Neural cell (in vitro differentiated cells): ENCODE data around the gene ACVR1. TPM values are rescaled to one million over a fixed set of nuclear protein-coding genes. Genes with fewer than 3 reads are reported as not detected.

ENCODE experiments used
- H2AFZ ChIP-seq: fragments of 200-600, 300-800 bp; sonication (generic), shearing (Covaris generic); 2 replicates; pipeline ENCODE4 v1.6.0; 2014; ENCODE audit warnings: low read depth, mild to moderate bottlenecking, antibody characterized with exemption, low read length, moderate library complexity
- H3F3A ChIP-seq: fragments of 200-600 bp; shearing (Covaris generic); 2 replicates; pipeline ENCODE4 v1.6.1; 2016; ENCODE audit warnings: mild to moderate bottlenecking, moderate library complexity, mixed read lengths, antibody characterized with exemption, low read length; ENCODE audit not compliant: insufficient read depth, poor library complexity, severe bottlenecking
- H3K27ac ChIP-seq: fragments of 200-600, 300-800 bp; sonication (generic), shearing (Covaris generic); 2 replicates; pipeline ENCODE4 v1.5.1; 2014; ENCODE audit warnings: mild to moderate bottlenecking, low read length, moderate library complexity
- H3K27me3 ChIP-seq: fragments of 300-800, 200-600 bp; sonication (generic), shearing (Covaris generic); 2 replicates; pipeline ENCODE4 v1.6.0; 2014; ENCODE audit warnings: mild to moderate bottlenecking, low read depth, low read length, moderate library complexity; ENCODE audit not compliant: insufficient read depth
- H3K36me3 ChIP-seq: fragments of 300-800, 200-600 bp; sonication (generic), shearing (Covaris generic); 2 replicates; pipeline ENCODE4 v1.5.1; 2014; ENCODE audit warnings: mild to moderate bottlenecking, antibody characterized with exemption, low read length, moderate library complexity; ENCODE audit not compliant: insufficient read depth
- H3K4me2 ChIP-seq: fragments of 300-800, 200-600 bp; sonication (generic), shearing (Covaris generic); 2 replicates; pipeline ENCODE4 v1.6.0; 2014; ENCODE audit warnings: mild to moderate bottlenecking, low read length
- H3K4me3 ChIP-seq: fragments of 300-800, 200-600 bp; sonication (generic), shearing (Covaris generic); 2 replicates; pipeline ENCODE4 v1.5.1; 2014; ENCODE audit warnings: mild to moderate bottlenecking, low read length, moderate library complexity
- H3K79me2 ChIP-seq: fragments of 200-600 bp; shearing (Covaris generic); replicated peaks from 2 replicates; pipeline ENCODE4 v1.6.0; 2014; ENCODE audit warnings: mild to moderate bottlenecking, low read length, moderate library complexity; ENCODE audit not compliant: insufficient read depth
- H3K9ac ChIP-seq: fragments of 300-800, 200-600 bp; sonication (generic), shearing (Covaris generic); 2 replicates; pipeline ENCODE4 v1.6.1; 2016; ENCODE audit warnings: mild to moderate bottlenecking, low read length, mixed read lengths
- H3K9me2 ChIP-seq: fragments of 200-600 bp; shearing (Covaris generic); 2 replicates; pipeline ENCODE4 v1.6.1; 2016; ENCODE audit warnings: mild to moderate bottlenecking, low read length, mixed read lengths; ENCODE audit not compliant: insufficient read depth
- H3K9me3 ChIP-seq: fragments of 200-600, 300-800 bp; sonication (generic), shearing (Covaris generic); 2 replicates; pipeline ENCODE4 v1.6.1; 2016; ENCODE audit warnings: mild to moderate bottlenecking, mixed run types, low read length, moderate library complexity, mixed read lengths
- H4K20me1 ChIP-seq: fragments of 200-600 bp; shearing (Covaris generic); 2 replicates; pipeline ENCODE4 v1.6.1; 2016; ENCODE audit warnings: mild to moderate bottlenecking, mixed run types; ENCODE audit not compliant: insufficient read depth
- EP300 ChIP-seq: fragments of 450-650 bp; conservative IDR thresholded peaks from 2 replicates; pipeline ENCODE4 v1.6.1; 2014; ENCODE audit warnings: antibody characterized with exemption, mild to moderate bottlenecking, moderate library complexity; ENCODE audit not compliant: poor library complexity, severe bottlenecking
- EZH2 ChIP-seq: fragments of 200-600, 300-800 bp; shearing (Covaris generic), sonication (generic); IDR thresholded peaks from 2 replicates; pipeline ENCODE4 v1.6.1; 2014; ENCODE audit warnings: antibody characterized with exemption, low read length, borderline replicate concordance, mild to moderate bottlenecking; ENCODE audit not compliant: insufficient read depth, poor library complexity, severe bottlenecking
- MXI1 ChIP-seq: fragments of 450-650 bp; conservative IDR thresholded peaks from 2 replicates; pipeline ENCODE4 v1.6.1; 2014; ENCODE audit warnings: antibody characterized with exemption, mild to moderate bottlenecking; ENCODE audit not compliant: poor library complexity, severe bottlenecking
- POLR2AphosphoS5 ChIP-seq: IDR thresholded peaks from 2 replicates; pipeline ENCODE4 v1.6.1; 2012
- RAD21 ChIP-seq: fragments of 450-650 bp; conservative IDR thresholded peaks from 2 replicates; pipeline ENCODE4 v1.6.1; 2014; ENCODE audit warnings: antibody characterized with exemption, mild to moderate bottlenecking, moderate library complexity
- SMC3 ChIP-seq: fragments of 450-650 bp; conservative IDR thresholded peaks from 2 replicates; pipeline ENCODE4 v1.6.1; 2014; ENCODE audit warnings: antibody characterized with exemption, mild to moderate bottlenecking, moderate library complexity; ENCODE audit not compliant: poor library complexity
- TAF1 ChIP-seq: IDR thresholded peaks from 2 replicates; pipeline ENCODE4 v1.6.1; 2012; ENCODE audit warnings: low read depth
- polyA plus RNA-seq: library from polyadenylated mRNA; depleted of rRNA; stranded (reverse); fragments of >200 nt; gene quantifications from 2 replicates; pipeline ENCODE4 v1.2.3, GENCODE V29; 2014
- TF ChIP-seq, protein P1 (sequence below): fragments of 450-650 bp; IDR thresholded peaks from 2 replicates; pipeline ENCODE4 v1.5.1; 2014; ENCODE audit warnings: antibody characterized with exemption, mild to moderate bottlenecking, moderate library complexity; ENCODE audit not compliant: poor library complexity, severe bottlenecking
- TF ChIP-seq, protein P2 (sequence below): IDR thresholded peaks from 2 replicates; pipeline ENCODE4 v1.6.1; 2012; ENCODE audit warnings: borderline replicate concordance

Gene ACVR1
- polyA plus RNA-seq, 1 donor from 2014 or later: 4.0 TPM

DNA sequence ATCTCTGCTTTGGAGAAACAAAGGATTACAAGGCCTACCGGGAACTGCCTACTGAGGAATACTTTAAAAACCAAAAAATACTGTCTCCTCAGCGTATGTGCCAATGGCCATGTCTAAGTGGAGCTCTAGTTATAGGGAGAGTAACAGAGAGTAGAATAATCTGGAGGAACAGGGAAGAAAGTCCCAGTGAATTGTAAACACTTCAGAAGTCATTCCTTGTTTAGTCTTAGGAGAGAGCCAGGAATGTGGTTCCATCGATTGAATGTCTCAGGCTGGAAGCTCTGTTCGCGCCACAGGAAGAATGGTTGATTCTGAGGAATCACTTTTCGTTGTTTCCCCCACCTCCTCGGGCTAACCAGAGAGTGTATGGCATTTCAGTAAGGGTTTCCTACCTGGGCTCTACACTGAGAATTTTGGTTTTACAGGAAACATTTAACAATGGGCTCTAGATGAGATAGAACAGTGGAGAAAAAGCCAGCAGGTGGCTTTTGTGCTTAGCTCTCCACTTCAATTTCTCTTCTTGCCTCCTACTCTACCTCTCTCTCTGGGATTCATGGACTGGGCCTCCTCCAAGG is 88.7 kb downstream of the ACVR1 start:
- Histone ChIP-seq H3K36me3 (no peaks in the 10 kb centered on the region), H3K27me3 (no peaks in the 10 kb centered on the region), H3K4me3 (no peak overlapping the region), H3K9me2 (no peaks in the 10 kb centered on the region), H2AFZ (no peak overlapping the region), H3K27ac (no peak overlapping the region), H3F3A (no peaks in the 10 kb centered on the region), H4K20me1 (no peaks in the 10 kb centered on the region), H3K9me3 (no peaks in the 10 kb centered on the region), H3K9ac (no peak overlapping the region), H3K79me2 (no peaks in the 10 kb centered on the region), H3K4me2 (no peak overlapping the region)
- TF ChIP-seq, protein P1, sequence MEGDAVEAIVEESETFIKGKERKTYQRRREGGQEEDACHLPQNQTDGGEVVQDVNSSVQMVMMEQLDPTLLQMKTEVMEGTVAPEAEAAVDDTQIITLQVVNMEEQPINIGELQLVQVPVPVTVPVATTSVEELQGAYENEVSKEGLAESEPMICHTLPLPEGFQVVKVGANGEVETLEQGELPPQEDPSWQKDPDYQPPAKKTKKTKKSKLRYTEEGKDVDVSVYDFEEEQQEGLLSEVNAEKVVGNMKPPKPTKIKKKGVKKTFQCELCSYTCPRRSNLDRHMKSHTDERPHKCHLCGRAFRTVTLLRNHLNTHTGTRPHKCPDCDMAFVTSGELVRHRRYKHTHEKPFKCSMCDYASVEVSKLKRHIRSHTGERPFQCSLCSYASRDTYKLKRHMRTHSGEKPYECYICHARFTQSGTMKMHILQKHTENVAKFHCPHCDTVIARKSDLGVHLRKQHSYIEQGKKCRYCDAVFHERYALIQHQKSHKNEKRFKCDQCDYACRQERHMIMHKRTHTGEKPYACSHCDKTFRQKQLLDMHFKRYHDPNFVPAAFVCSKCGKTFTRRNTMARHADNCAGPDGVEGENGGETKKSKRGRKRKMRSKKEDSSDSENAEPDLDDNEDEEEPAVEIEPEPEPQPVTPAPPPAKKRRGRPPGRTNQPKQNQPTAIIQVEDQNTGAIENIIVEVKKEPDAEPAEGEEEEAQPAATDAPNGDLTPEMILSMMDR: no peak
- TF ChIP-seq EP300 (no peak), MXI1 (no peak), EZH2 (no peak), RAD21 (no peak), POLR2AphosphoS5 (no peak), SMC3 (no peak), TAF1 (no peak)
- TF ChIP-seq, protein P2, sequence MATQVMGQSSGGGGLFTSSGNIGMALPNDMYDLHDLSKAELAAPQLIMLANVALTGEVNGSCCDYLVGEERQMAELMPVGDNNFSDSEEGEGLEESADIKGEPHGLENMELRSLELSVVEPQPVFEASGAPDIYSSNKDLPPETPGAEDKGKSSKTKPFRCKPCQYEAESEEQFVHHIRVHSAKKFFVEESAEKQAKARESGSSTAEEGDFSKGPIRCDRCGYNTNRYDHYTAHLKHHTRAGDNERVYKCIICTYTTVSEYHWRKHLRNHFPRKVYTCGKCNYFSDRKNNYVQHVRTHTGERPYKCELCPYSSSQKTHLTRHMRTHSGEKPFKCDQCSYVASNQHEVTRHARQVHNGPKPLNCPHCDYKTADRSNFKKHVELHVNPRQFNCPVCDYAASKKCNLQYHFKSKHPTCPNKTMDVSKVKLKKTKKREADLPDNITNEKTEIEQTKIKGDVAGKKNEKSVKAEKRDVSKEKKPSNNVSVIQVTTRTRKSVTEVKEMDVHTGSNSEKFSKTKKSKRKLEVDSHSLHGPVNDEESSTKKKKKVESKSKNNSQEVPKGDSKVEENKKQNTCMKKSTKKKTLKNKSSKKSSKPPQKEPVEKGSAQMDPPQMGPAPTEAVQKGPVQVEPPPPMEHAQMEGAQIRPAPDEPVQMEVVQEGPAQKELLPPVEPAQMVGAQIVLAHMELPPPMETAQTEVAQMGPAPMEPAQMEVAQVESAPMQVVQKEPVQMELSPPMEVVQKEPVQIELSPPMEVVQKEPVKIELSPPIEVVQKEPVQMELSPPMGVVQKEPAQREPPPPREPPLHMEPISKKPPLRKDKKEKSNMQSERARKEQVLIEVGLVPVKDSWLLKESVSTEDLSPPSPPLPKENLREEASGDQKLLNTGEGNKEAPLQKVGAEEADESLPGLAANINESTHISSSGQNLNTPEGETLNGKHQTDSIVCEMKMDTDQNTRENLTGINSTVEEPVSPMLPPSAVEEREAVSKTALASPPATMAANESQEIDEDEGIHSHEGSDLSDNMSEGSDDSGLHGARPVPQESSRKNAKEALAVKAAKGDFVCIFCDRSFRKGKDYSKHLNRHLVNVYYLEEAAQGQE: no peak

DNA sequence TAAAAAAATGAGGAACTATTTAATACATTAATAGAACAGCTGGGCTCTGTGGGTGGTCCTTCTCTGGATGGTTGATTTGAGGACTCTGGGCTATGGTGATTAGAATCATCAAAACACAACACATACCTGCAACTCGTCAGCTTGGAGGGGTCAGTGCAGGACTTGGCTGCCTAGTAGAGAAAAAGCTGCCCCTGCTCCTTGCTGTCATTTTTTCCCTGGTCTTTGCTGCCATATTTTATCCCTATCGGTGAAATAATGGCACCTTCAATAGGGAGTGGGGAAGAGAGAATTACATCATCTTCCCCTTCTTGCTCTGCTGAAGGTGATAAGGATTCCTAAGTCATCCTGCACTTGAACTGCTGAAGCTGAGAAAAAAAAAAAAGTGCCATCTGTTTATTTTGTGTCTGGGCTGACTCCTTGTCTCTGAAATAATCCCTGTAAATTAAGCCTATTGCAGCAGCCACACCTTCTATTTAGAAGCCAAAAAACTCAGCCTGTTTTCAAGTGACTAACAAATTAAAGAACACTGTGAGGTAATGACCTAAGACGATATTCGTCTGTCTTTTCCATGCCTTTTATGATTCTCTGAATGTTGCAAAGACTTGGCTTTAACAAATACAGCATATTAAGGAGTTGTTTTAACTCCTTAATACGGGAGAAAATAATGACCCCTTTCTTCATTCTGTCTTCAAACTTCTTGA is 89.3 kb downstream of the ACVR1 start:
- Histone ChIP-seq H3K4me3 (no peak overlapping the region), H3K9me3 (no peaks in the 10 kb centered on the region), H3K9ac (no peak overlapping the region), H3K9me2 (no peaks in the 10 kb centered on the region), H3K36me3 (no peaks in the 10 kb centered on the region), H3K27me3 (no peaks in the 10 kb centered on the region), H2AFZ (no peak overlapping the region), H3K79me2 (no peaks in the 10 kb centered on the region), H4K20me1 (no peaks in the 10 kb centered on the region), H3K4me2 (no peak overlapping the region), H3F3A (no peaks in the 10 kb centered on the region), H3K27ac (no peak overlapping the region)
- TF ChIP-seq, protein P2: no peak
- TF ChIP-seq EZH2 (no peak), POLR2AphosphoS5 (no peak), EP300 (no peak), MXI1 (no peak), TAF1 (no peak), SMC3 (no peak), RAD21 (no peak)
- TF ChIP-seq, protein P1: no peak
